Measurements from ENCODE around the gene NUP214. TPM values are rescaled to one million over a fixed set of nuclear protein-coding genes. Genes with fewer than 3 reads are reported as not detected.

Gene NUP214
- total RNA-seq, 5 donors from 2014 or later (not counting 1 experiment from before 2014, with no cell fraction given), result 66.7 to 106 (median 68.5) TPM

GRCh38 chr9:131120620-131121228 lies 4.7 kb upstream of the NUP214 start:
- CTCF ChIA-PET, result no interaction called here
- Histone ChIP-seq H3K9me3 (no peaks in the 10 kb centered on the region), H3K4me1 (ENCODE audit: control insufficient read depth in 1 of 2, extremely low read depth in 1 of 2, insufficient read depth in 2 of 2, low read length in 2 of 2) (peaks cover 0 to 8% of the 10 kb centered on the region in 2 experiments), H3K27me3 (replicated peaks in 1 of 2; ENCODE audit: control insufficient read depth in 2 of 2, extremely low read depth in 1 of 2, insufficient read depth in 2 of 2, low read length in 1 of 2) (peaks cover 0 to 31% of the 10 kb centered on the region in 2 experiments), H3K36me3 (ENCODE audit: control insufficient read depth in 2 of 2, extremely low read depth in 1 of 2, insufficient read depth in 1 of 2, low read length in 1 of 2) (no peaks in the 10 kb centered on the region), H3K27ac (ENCODE audit: low read length) (no peak overlapping the region), H3K4me3 (ENCODE audit: control insufficient read depth in 1 of 2, extremely low read depth in 1 of 2, low read length in 1 of 2) (no peak overlapping the region)
- POLR2A ChIA-PET, result no interaction called here
- 95% methylated on average over 2 of the region's 7 CpGs for WGBS (ENCODE audit: insufficient coverage)
- ATAC-seq (replicated peaks in 1 of 4) (no peak), DNase-seq (no peak)
- Mint-ChIP-seq H3K36me3 (no peaks in the 10 kb centered on the region), H3K9me3 (no peaks in the 10 kb centered on the region), H3K4me1 (peaks cover 8 to 11% (median 9%) of the 10 kb centered on the region in 3 donors), H3K27me3 (peaks cover 0 to 15% of the 10 kb centered on the region in 2 donors), H3K4me3 (no peak overlapping the region), H3K27ac (no peak overlapping the region)

- ATAC-seq (replicated peaks in 1 of 4), result no peak
- peaks cover 6 to 14% of the 10 kb centered on the region in 2 experiments for H3K4me1 ChIP-seq (ENCODE audit: control insufficient read depth in 1 of 2, extremely low read depth in 1 of 2, insufficient read depth in 2 of 2, low read length in 2 of 2)
- Mint-ChIP-seq H3K4me3 (no peak overlapping the region), H3K36me3 (no peaks in the 10 kb centered on the region), H3K9me3 (no peaks in the 10 kb centered on the region), H3K4me1 (peaks cover 13 to 18% (median 15%) of the 10 kb centered on the region in 3 donors), H3K27me3 (peaks cover 0 to 15% of the 10 kb centered on the region in 2 donors), H3K27ac (no peak overlapping the region)
- peaks cover 0 to 31% of the 10 kb centered on the region in 2 experiments for H3K27me3 ChIP-seq (replicated peaks in 1 of 2; ENCODE audit: control insufficient read depth in 2 of 2, extremely low read depth in 1 of 2, insufficient read depth in 2 of 2, low read length in 1 of 2)
- no peak overlapping the region for H3K27ac ChIP-seq (ENCODE audit: low read length)
- H3K9me3 ChIP-seq, result no peaks in the 10 kb centered on the region
- no peak overlapping the region for H3K4me3 ChIP-seq (ENCODE audit: control insufficient read depth in 1 of 2, extremely low read depth in 1 of 2, low read length in 1 of 2)
- 80% methylated on average over 1 of the region's 2 CpGs for WGBS (ENCODE audit: insufficient coverage)
- no peak for DNase-seq
- ChIA-PET POLR2A (no interaction called here), CTCF (no interaction called here)
- no peaks in the 10 kb centered on the region for H3K36me3 ChIP-seq (ENCODE audit: control insufficient read depth in 2 of 2, extremely low read depth in 1 of 2, insufficient read depth in 1 of 2, low read length in 1 of 2)
Measured at GRCh38 chr9:131121346-131121745, 4.0 kb upstream of the NUP214 start.

- ATAC-seq (replicated peaks in 1 of 4), result no peak
- WGBS (ENCODE audit: insufficient coverage), result 80% methylated on average over 1 of the region's 2 CpGs
- no peaks in the 10 kb centered on the region for H3K9me3 ChIP-seq
- peaks cover 16 to 20% (median 20%) of the 10 kb centered on the region in 3 donors for H3K4me1 Mint-ChIP-seq
- no peaks in the 10 kb centered on the region for H3K36me3 Mint-ChIP-seq
- peaks cover 0 to 25% of the 10 kb centered on the region in 2 experiments for H3K27me3 ChIP-seq (replicated peaks in 1 of 2; ENCODE audit: control insufficient read depth in 2 of 2, extremely low read depth in 1 of 2, insufficient read depth in 2 of 2, low read length in 1 of 2)
- H3K27ac ChIP-seq (ENCODE audit: low read length), result no peak overlapping the region
- H3K4me3 ChIP-seq (ENCODE audit: control insufficient read depth in 1 of 2, extremely low read depth in 1 of 2, low read length in 1 of 2), result no peak overlapping the region
- no peak overlapping the region for H3K4me3 Mint-ChIP-seq
- peaks cover 9 to 22% of the 10 kb centered on the region in 2 experiments for H3K4me1 ChIP-seq (ENCODE audit: control insufficient read depth in 1 of 2, extremely low read depth in 1 of 2, insufficient read depth in 2 of 2, low read length in 2 of 2)
- CTCF ChIA-PET, result no interaction called here
- no peak overlapping the region for H3K27ac Mint-ChIP-seq
- no peaks in the 10 kb centered on the region for H3K9me3 Mint-ChIP-seq
- DNase-seq, result peak in 1 of 35 experiments; percentile 1
- peaks cover 0 to 3% of the 10 kb centered on the region in 2 donors for H3K36me3 ChIP-seq (ENCODE audit: control insufficient read depth in 2 of 2, extremely low read depth in 1 of 2, insufficient read depth in 1 of 2, low read length in 1 of 2)
- H3K27me3 Mint-ChIP-seq, result peaks cover 0 to 11% of the 10 kb centered on the region in 2 donors
- POLR2A ChIA-PET, result no interaction called here
Measured at GRCh38 chr9:131122158-131122557, 3.2 kb upstream of the NUP214 start.

- Histone ChIP-seq H3K9me3 (no peaks in the 10 kb centered on the region), H3K27me3 (replicated peaks in 1 of 2; ENCODE audit: control insufficient read depth in 2 of 2, extremely low read depth in 1 of 2, insufficient read depth in 2 of 2, low read length in 1 of 2) (peaks cover 0 to 6% of the 10 kb centered on the region in 2 experiments), H3K27ac (ENCODE audit: low read length) (peak overlapping the region; percentile 75), H3K36me3 (ENCODE audit: control insufficient read depth in 2 of 2, extremely low read depth in 1 of 2, insufficient read depth in 1 of 2, low read length in 1 of 2) (peaks cover 0 to 29% of the 10 kb centered on the region in 2 donors), H3K4me3 (ENCODE audit: control insufficient read depth in 1 of 2, extremely low read depth in 1 of 2, low read length in 1 of 2) (peak overlapping the region; percentile 77 to 95), H3K4me1 (ENCODE audit: control insufficient read depth in 1 of 2, extremely low read depth in 1 of 2, insufficient read depth in 2 of 2, low read length in 2 of 2) (peaks cover 11 to 22% of the 10 kb centered on the region in 2 experiments)
- Mint-ChIP-seq H3K4me1 (peaks cover 32 to 34% (median 33%) of the 10 kb centered on the region in 3 donors), H3K27ac (peak overlapping the region; percentile 97), H3K9me3 (no peaks in the 10 kb centered on the region), H3K4me3 (peak overlapping the region; percentile 95 to 100 (median 95)), H3K36me3 (peaks cover 24% of the 10 kb centered on the region), H3K27me3 (peaks cover 0 to 2% of the 10 kb centered on the region in 2 donors)
- ATAC-seq (replicated peaks in 1 of 4) (no peak), DNase-seq (peak in 2 of 35 experiments; percentile 3 to 4)
- WGBS (ENCODE audit: insufficient coverage), result 1% methylated on average over 7 of the region's 7 CpGs
- ChIA-PET POLR2A (interaction anchor here (0.5 to 1.4 kb wide), 5 partner anchors 21 to 456 kb away, joined by 3 to 14 read pairs (median 3); partner anchors contain the start of gene EXOSC2 (in 1 of the 2)), CTCF (interaction anchor here (0.6 kb wide), 2 partner anchors 1220 to 1325 kb away, joined by 3 to 6 read pairs; no protein-coding TSS in a partner anchor)
Measured at GRCh38 chr9:131125038-131125287, 423 bp upstream of the NUP214 start.

- H3K9me3 Mint-ChIP-seq, result no peaks in the 10 kb centered on the region
- H3K27ac Mint-ChIP-seq, result peak overlapping the region; percentile 97
- peak overlapping the region; percentile 95 to 100 (median 95) for H3K4me3 Mint-ChIP-seq
- peak overlapping the region; percentile 74 for H3K27ac ChIP-seq (ENCODE audit: low read length)
- peaks cover 28% of the 10 kb centered on the region for H3K36me3 Mint-ChIP-seq
- no peaks in the 10 kb centered on the region for H3K27me3 ChIP-seq (replicated peaks in 1 of 2; ENCODE audit: control insufficient read depth in 2 of 2, extremely low read depth in 1 of 2, insufficient read depth in 2 of 2, low read length in 1 of 2)
- ChIA-PET CTCF (no interaction called here), POLR2A (interaction anchor here in 1 of 2 donors (0.7 to 1.4 kb wide), 2 partner anchors 89 to 144 kb away, joined by 3 to 4 read pairs; no protein-coding TSS in a partner anchor)
- H3K36me3 ChIP-seq (ENCODE audit: control insufficient read depth in 2 of 2, extremely low read depth in 1 of 2, insufficient read depth in 1 of 2, low read length in 1 of 2), result peaks cover 4 to 39% of the 10 kb centered on the region in 2 donors
- WGBS (ENCODE audit: insufficient coverage), result 0% methylated on average over 7 of the region's 11 CpGs
- DNase-seq, result no peak
- peak overlapping the region; percentile 77 to 95 for H3K4me3 ChIP-seq (ENCODE audit: control insufficient read depth in 1 of 2, extremely low read depth in 1 of 2, low read length in 1 of 2)
- no peaks in the 10 kb centered on the region for H3K9me3 ChIP-seq
- ATAC-seq (replicated peaks in 1 of 4), result no peak
- peaks cover 0 to 2% of the 10 kb centered on the region in 2 donors for H3K27me3 Mint-ChIP-seq
- H3K4me1 ChIP-seq (ENCODE audit: control insufficient read depth in 1 of 2, extremely low read depth in 1 of 2, insufficient read depth in 2 of 2, low read length in 2 of 2), result peaks cover 11 to 22% of the 10 kb centered on the region in 2 experiments
- peaks cover 32 to 37% (median 35%) of the 10 kb centered on the region in 3 donors for H3K4me1 Mint-ChIP-seq
Measured at GRCh38 chr9:131126059-131126426, 657 bp downstream of the NUP214 start.

- H3K4me3 Mint-ChIP-seq, result no peak overlapping the region
- H3K36me3 ChIP-seq (ENCODE audit: control insufficient read depth in 2 of 2, extremely low read depth in 1 of 2, insufficient read depth in 1 of 2, low read length in 1 of 2), result peaks cover 7 to 70% of the 10 kb centered on the region in 2 donors
- no peaks in the 10 kb centered on the region for H3K9me3 Mint-ChIP-seq
- POLR2A ChIA-PET, result interaction anchor here in 1 of 2 donors (0.7 kb wide), 1 partner anchor 281 kb away, joined by 4 read pairs; no protein-coding TSS in a partner anchor
- H3K36me3 Mint-ChIP-seq, result peaks cover 45% of the 10 kb centered on the region
- DNase-seq (no peak), ATAC-seq (replicated peaks in 1 of 4) (no peak)
- H3K4me1 Mint-ChIP-seq, result peaks cover 32 to 37% (median 35%) of the 10 kb centered on the region in 3 donors
- no peaks in the 10 kb centered on the region for H3K27me3 ChIP-seq (replicated peaks in 1 of 2; ENCODE audit: control insufficient read depth in 2 of 2, extremely low read depth in 1 of 2, insufficient read depth in 2 of 2, low read length in 1 of 2)
- no peak overlapping the region for H3K27ac ChIP-seq (ENCODE audit: low read length)
- peaks cover 0 to 2% of the 10 kb centered on the region in 2 donors for H3K27me3 Mint-ChIP-seq
- no peak overlapping the region for H3K4me3 ChIP-seq (ENCODE audit: control insufficient read depth in 1 of 2, extremely low read depth in 1 of 2, low read length in 1 of 2)
- no peaks in the 10 kb centered on the region for H3K9me3 ChIP-seq
- CTCF ChIA-PET, result no interaction called here
- H3K27ac Mint-ChIP-seq, result no peak overlapping the region
- WGBS (ENCODE audit: insufficient coverage), result no CpG with 5 or more reads among the region's 3 CpGs
- peaks cover 11 to 22% of the 10 kb centered on the region in 2 experiments for H3K4me1 ChIP-seq (ENCODE audit: control insufficient read depth in 1 of 2, extremely low read depth in 1 of 2, insufficient read depth in 2 of 2, low read length in 2 of 2)
Measured at GRCh38 chr9:131129183-131129582, 3.8 kb downstream of the NUP214 start.

All from T-cell (primary cell).